HepG2 (cell line): ENCODE data around the gene SPAG4. TPM values are rescaled to one million over a fixed set of nuclear protein-coding genes. Genes with fewer than 3 reads are reported as not detected.

Experiments
- CCDC6 ChIP-seq: sonication (generic); formaldehyde crosslinking; IDR thresholded peaks from 2 replicates; pipeline ENCODE4 v1.8.1; 2022; ENCODE audit warnings: mild to moderate bottlenecking, missing genetic modification reagents, moderate library complexity
- EZH2 ChIP-seq: conservative IDR thresholded peaks from 2 replicates; pipeline ENCODE4 v1.6.1; 2012; ENCODE audit warnings: mild to moderate bottlenecking, low read depth, low read length, moderate library complexity
- KAT2B ChIP-seq: fragments of 150-350 bp; IDR thresholded peaks from 2 replicates; pipeline ENCODE4 v1.6.1; 2014; ENCODE audit warnings: low read depth, low read length, borderline replicate concordance
- KDM3A ChIP-seq: IDR thresholded peaks from 2 replicates; pipeline ENCODE4 v1.6.1; 2018; ENCODE audit warnings: low read depth, missing compliant biosample characterization
- KLF16 ChIP-seq, 2 experiments: sonication (generic) in 1 of 2; formaldehyde crosslinking in 1 of 2; IDR thresholded peaks; 2 replicates each; pipeline versions ENCODE4 v1.6.1 to v1.8.0; 2016 to 2023; ENCODE audit warnings: missing genetic modification reagents in 2 of 2, missing compliant biosample characterization in 1 of 2
- MEIS2 ChIP-seq: sonication (generic); formaldehyde crosslinking; IDR thresholded peaks from 2 replicates; pipeline ENCODE4 v1.9.0; 2021; ENCODE audit warnings: mild to moderate bottlenecking, missing genetic modification reagents
- SMC3 ChIP-seq: IDR thresholded peaks from 2 replicates; pipeline ENCODE4 v1.6.1; 2011; ENCODE audit warnings: low read length, improper control_type of control experiment
- SYNCRIP ChIP-seq: fragments of 200-400 bp; formaldehyde crosslinking; IDR thresholded peaks from 2 replicates; pipeline ENCODE4 v1.6.1; 2018; ENCODE audit warnings: mild to moderate bottlenecking, low read depth, low read length; ENCODE audit not compliant: insufficient read depth
- TRIM24 ChIP-seq: sonication (generic); formaldehyde crosslinking; IDR thresholded peaks from 2 replicates; pipeline ENCODE4 v1.8.0; 2022; ENCODE audit warnings: mild to moderate bottlenecking, missing genetic modification reagents
- ZBTB34 ChIP-seq: sonication (generic); formaldehyde crosslinking; IDR thresholded peaks from 2 replicates; pipeline ENCODE4 v1.8.0; 2022; ENCODE audit warnings: mild to moderate bottlenecking, missing genetic modification reagents
- ZNF101 ChIP-seq: sonication (generic); formaldehyde crosslinking; IDR thresholded peaks from 2 replicates; pipeline ENCODE4 v1.4.0; 2020; ENCODE audit warnings: mild to moderate bottlenecking, low read depth, missing genetic modification reagents, borderline replicate concordance
- ZNF317 ChIP-seq: sonication (generic); formaldehyde crosslinking; IDR thresholded peaks from 2 replicates; pipeline ENCODE4 v1.5.0; 2020; ENCODE audit warnings: mild to moderate bottlenecking, missing genetic modification reagents
- ZNF788 ChIP-seq: sonication (generic); formaldehyde crosslinking; IDR thresholded peaks from 2 replicates; pipeline ENCODE4 v1.5.0; 2020; ENCODE audit warnings: mild to moderate bottlenecking, missing genetic modification reagents, borderline replicate concordance
- polyA plus RNA-seq, 8 experiments: library from polyadenylated mRNA; depleted of rRNA in 3 of 8; stranded (reverse) in 7 of 8; unstranded in 1 of 8; fragments of >200 nt; fragmentation: Illumina TruSeq in 4 of 8; extraction: Trizol in 4 of 8; gene quantifications; 2 replicates each; pipeline versions ENCODE4 v1.2.1 to v1.2.3, GENCODE V29; 2011 to 2016; ENCODE audit warnings: low read depth in 4 of 8, missing spikeins in 1 of 8, mixed read lengths in 1 of 8; ENCODE audit not compliant: insufficient read depth in 1 of 8
- total RNA-seq, 5 experiments: library from RNA; depleted of rRNA; stranded (reverse); fragments of >200 nt; fragmentation: Illumina TruSeq; extraction: Trizol; gene quantifications; 2 replicates each; pipeline ENCODE4 v1.2.3, GENCODE V29; 2016; ENCODE audit warnings: low read depth in 1 of 5
- TF ChIP-seq, protein P1 (sequence below): sonication (generic); formaldehyde crosslinking; IDR thresholded peaks from 2 replicates; pipeline ENCODE4 v1.4.0; 2020; ENCODE audit warnings: mild to moderate bottlenecking, missing genetic modification reagents, borderline replicate concordance
- TF ChIP-seq, protein P2 (sequence below): sonication (generic); formaldehyde crosslinking; IDR thresholded peaks from 2 replicates; pipeline ENCODE4 v1.8.0; 2022; ENCODE audit warnings: mild to moderate bottlenecking, missing genetic modification reagents, borderline replicate concordance
- TF ChIP-seq, protein P3 (sequence below): IDR thresholded peaks from 2 replicates; pipeline ENCODE4 v1.6.1; 2016; ENCODE audit warnings: low read depth

Gene SPAG4
- total and polyA plus RNA-seq, 2 of the 13 experiments (the other 11 are each of a cell fraction or from before 2014, with no cell fraction given): 5.8 to 137 TPM

DNA sequence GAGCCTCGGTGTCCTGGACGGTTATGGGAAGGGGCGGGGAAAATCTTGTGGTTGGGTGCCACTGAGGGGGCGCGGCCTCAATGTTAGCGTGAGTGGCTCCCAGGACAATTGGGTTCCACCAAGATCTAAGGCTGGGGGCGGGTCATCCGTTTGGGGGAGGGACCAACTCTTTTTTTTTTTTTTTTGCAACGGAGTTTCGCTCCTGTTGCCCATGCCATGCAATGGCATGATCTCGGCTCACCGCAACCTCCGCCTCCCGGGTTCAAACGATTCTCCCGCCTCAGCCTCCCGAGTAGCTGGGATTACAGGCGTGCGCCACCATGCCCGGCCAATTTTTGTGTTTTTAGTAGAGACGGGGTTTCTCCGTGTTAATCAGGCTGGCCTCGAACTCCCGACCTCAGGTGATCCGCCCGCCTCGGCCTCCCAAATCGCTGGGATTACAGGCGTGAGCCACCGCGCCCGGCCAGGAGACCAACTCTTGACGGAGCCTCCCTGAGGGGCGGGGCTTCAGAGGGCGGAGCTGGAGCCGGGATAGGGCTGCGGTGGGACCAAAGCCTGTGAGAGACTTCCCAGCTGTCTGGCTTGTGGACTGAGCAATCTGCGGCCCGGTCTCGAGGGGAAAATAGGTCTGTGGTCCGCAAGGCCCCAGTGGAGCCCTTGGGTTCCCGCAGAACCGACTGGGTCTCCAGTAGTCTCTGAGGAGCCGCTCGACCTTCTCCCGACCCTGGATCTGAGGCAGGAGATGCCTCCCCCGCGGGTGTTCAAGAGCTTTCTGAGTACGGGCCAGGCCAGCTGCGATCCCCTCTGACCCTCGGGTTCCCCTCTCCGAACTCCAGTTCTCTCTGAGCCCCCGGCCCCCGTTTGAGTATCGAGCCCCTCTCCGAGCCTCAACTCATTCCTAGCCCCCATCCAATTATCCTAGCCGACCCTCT, 1.1 kb downstream of the SPAG4 start (continued):
- TF ChIP-seq KDM3A (peak; percentile 74; the same call in 1 of the 2 replicates), CCDC6 (CRISPR knock-in tag) (0 out of 2 replicates have a peak, but pooled peaks have one; percentile 18), ZBTB34 (CRISPR knock-in tag) (0 out of 2 replicates have a peak, but pooled peaks have one; percentile 63), ZNF101 (0 out of 2 replicates have a peak, but pooled peaks have one; percentile 93), KLF16 (CRISPR knock-in tag; IDR thresholded peaks at IDR 0.05) (peak in 1 of 2 experiments; percentile 85; a peak in 2 of 4 replicates), TRIM24 (CRISPR knock-in tag) (peak; percentile 78), MEIS2 (CRISPR knock-in tag) (peak; percentile 57), ZNF317 (CRISPR knock-in tag) (peak; percentile 65), SYNCRIP (no peak), KAT2B (no peak), EZH2 (no peak), ZNF788 (CRISPR knock-in tag) (no peak), SMC3 (no peak)
- TF ChIP-seq, protein P1, sequence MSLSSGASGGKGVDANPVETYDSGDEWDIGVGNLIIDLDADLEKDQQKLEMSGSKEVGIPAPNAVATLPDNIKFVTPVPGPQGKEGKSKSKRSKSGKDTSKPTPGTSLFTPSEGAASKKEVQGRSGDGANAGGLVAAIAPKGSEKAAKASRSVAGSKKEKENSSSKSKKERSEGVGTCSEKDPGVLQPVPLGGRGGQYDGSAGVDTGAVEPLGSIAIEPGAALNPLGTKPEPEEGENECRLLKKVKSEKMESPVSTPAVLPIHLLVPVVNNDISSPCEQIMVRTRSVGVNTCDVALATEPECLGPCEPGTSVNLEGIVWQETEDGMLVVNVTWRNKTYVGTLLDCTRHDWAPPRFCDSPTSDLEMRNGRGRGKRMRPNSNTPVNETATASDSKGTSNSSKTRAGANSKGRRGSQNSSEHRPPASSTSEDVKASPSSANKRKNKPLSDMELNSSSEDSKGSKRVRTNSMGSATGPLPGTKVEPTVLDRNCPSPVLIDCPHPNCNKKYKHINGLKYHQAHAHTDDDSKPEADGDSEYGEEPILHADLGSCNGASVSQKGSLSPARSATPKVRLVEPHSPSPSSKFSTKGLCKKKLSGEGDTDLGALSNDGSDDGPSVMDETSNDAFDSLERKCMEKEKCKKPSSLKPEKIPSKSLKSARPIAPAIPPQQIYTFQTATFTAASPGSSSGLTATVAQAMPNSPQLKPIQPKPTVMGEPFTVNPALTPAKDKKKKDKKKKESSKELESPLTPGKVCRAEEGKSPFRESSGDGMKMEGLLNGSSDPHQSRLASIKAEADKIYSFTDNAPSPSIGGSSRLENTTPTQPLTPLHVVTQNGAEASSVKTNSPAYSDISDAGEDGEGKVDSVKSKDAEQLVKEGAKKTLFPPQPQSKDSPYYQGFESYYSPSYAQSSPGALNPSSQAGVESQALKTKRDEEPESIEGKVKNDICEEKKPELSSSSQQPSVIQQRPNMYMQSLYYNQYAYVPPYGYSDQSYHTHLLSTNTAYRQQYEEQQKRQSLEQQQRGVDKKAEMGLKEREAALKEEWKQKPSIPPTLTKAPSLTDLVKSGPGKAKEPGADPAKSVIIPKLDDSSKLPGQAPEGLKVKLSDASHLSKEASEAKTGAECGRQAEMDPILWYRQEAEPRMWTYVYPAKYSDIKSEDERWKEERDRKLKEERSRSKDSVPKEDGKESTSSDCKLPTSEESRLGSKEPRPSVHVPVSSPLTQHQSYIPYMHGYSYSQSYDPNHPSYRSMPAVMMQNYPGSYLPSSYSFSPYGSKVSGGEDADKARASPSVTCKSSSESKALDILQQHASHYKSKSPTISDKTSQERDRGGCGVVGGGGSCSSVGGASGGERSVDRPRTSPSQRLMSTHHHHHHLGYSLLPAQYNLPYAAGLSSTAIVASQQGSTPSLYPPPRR: peak; percentile 69; the same call in 1 of the 2 replicates
- TF ChIP-seq, protein P2, sequence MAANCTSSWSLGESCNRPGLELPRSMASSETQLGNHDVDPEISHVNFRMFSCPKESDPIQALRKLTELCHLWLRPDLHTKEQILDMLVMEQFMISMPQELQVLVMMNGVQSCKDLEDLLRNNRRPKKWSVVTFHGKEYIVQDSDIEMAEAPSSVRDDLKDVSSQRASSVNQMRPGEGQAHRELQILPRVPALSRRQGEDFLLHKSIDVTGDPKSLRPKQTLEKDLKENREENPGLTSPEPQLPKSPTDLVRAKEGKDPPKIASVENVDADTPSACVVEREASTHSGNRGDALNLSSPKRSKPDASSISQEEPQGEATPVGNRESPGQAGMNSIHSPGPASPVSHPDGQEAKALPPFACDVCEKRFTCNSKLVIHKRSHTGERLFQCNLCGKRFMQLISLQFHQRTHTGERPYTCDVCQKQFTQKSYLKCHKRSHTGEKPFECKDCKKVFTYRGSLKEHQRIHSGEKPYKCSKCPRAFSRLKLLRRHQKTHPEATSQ (CRISPR knock-in tag): peak; percentile 84; the same call in 1 of the 2 replicates
- TF ChIP-seq, protein P3, sequence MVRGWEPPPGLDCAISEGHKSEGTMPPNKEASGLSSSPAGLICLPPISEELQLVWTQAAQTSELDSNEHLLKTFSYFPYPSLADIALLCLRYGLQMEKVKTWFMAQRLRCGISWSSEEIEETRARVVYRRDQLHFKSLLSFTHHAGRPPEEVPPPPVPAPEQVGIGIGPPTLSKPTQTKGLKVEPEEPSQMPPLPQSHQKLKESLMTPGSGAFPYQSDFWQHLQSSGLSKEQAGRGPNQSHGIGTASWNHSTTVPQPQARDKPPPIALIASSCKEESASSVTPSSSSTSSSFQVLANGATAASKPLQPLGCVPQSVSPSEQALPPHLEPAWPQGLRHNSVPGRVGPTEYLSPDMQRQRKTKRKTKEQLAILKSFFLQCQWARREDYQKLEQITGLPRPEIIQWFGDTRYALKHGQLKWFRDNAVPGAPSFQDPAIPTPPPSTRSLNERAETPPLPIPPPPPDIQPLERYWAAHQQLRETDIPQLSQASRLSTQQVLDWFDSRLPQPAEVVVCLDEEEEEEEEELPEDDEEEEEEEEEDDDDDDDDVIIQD (CRISPR knock-in tag): peak; percentile 60; the same call in 1 of the 2 replicates
